Transverse colon (tissue), 4 donors: Measurements from ENCODE around the gene CASQ1. TPM values are rescaled to one million over a fixed set of nuclear protein-coding genes. Genes with fewer than 3 reads are reported as not detected.

Source experiments
- DNase-seq: peaks from one replicate; pipeline ENCODE4 v3.0.0-alpha.2; 2019
- H3K27ac ChIP-seq, 4 donors: fragments of 200-600 bp; sonication (generic); 2 replicates each; pipeline ENCODE4 v1.5.1; 2016 to 2018; ENCODE audit warnings: inconsistent platforms in 4 of 4
- H3K27me3 ChIP-seq: fragments of 200-600 bp; sonication (generic); 2 replicates; pipeline ENCODE4 v1.5.1; 2017; ENCODE audit warnings: inconsistent platforms
- H3K36me3 ChIP-seq, 4 donors: fragments of 200-600 bp; sonication (generic); 2 replicates each; pipeline ENCODE4 v1.5.1; 2017 to 2019; ENCODE audit warnings: inconsistent platforms in 4 of 4
- H3K4me1 ChIP-seq, 4 donors: fragments of 200-600 bp; sonication (generic); 2 replicates each; pipeline ENCODE4 v1.5.1; 2017 to 2020; ENCODE audit warnings: inconsistent platforms in 4 of 4
- H3K4me3 ChIP-seq, 4 donors: fragments of 200-600 bp; sonication (generic); 1 replicate in 1 of 4; 2 replicates in 3 of 4; pipeline versions ENCODE4 v1.5.1 to v1.6.1; 2017 to 2019; ENCODE audit warnings: inconsistent platforms in 4 of 4
- H3K9me3 ChIP-seq, 2 donors: fragments of 200-600 bp; sonication (generic); 2 replicates each; pipeline ENCODE4 v1.5.1; 2017 to 2019; ENCODE audit warnings: inconsistent platforms in 2 of 2
- EP300 ChIP-seq: sonication (generic); formaldehyde crosslinking; IDR thresholded peaks from one replicate; pipeline ENCODE4 v1.6.1; 2017; ENCODE audit warnings: antibody characterized with exemption, low read depth
- POLR2A ChIP-seq: fragments of 450-650 bp; IDR thresholded peaks from one replicate; pipeline ENCODE4 v1.6.1; 2016; ENCODE audit warnings: antibody characterized with exemption, mild to moderate bottlenecking, moderate library complexity
- POLR2AphosphoS5 ChIP-seq, 3 donors: sonication (generic); formaldehyde crosslinking; IDR thresholded peaks; one replicate each; pipeline ENCODE4 v1.6.1; 2016; ENCODE audit warnings: antibody characterized with exemption in 3 of 3
- WGBS, 2 donors: methylation state at CpG; one replicate each; pipeline ENCODE4 v1.1.5; 2018; ENCODE audit warnings: low coverage in 1 of 2; 5-methylcytosine and 5-hydroxymethylcytosine counted together
- in situ Hi-C, 4 donors: fragments of 200-750 bp; cut with MboI; loops; one replicate each; pipeline versions ENCODE4 v1.15.0 to v1.15.1; 2017; ENCODE audit warnings: low sequenced_read_pairs in 3 of 4, low pct_ligation_motif_present in 1 of 4, low pct_unique_long_range_greater_than_20kb in 1 of 4
- intact Hi-C: fragments of 100-400 bp; cut with DNase I; formaldehyde crosslinking; loops from one replicate; pipeline ENCODE4 v1.15.1; 2023; ENCODE audit warnings: low total_unique reads
- total RNA-seq, 4 donors: library from RNA; depleted of rRNA; stranded (reverse); fragments of >200 nt; gene quantifications; one replicate each; pipeline ENCODE4 v1.1.0, GENCODE V29; 2016
- TF ChIP-seq, protein P1 (sequence below), 5 experiments: fragments of 200-600 bp in 3 of 5; fragments of 450-650 bp in 2 of 5; sonication (generic) in 3 of 5; IDR thresholded peaks; 1 replicate in 2 of 5; 2 replicates in 3 of 5; pipeline ENCODE4 v1.5.1; 2016 to 2017; ENCODE audit warnings: antibody characterized with exemption in 5 of 5, inconsistent platforms in 3 of 5, mild to moderate bottlenecking in 2 of 5, moderate library complexity in 1 of 5

CASQ1 gene
- total RNA-seq, 4 donors from 2014 or later, result 0.55 to 0.95 TPM; not detected in 2

DNA sequence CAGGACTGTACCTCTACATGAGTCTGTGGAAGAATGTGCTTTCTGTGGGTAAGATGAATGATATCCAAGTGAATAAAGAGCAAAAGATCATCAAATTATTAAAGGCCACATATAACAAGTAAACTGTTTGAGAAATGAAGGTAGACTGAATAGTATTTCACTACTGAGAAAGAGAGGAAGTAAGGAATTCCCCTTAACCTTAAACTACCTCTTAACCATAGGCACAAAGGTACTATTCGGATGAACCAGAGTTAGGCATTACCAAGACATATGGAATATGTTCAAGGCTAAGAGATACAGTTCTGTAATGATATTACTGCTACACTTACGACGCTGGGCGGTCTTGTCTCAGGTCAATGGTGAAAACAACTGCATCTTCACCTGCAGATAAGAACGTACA lies 46.4 kb downstream of the CASQ1 start:
- WGBS, 2 donors, result 87 to 90% methylated on average over 5 of the region's 5 CpGs
- H3K36me3 ChIP-seq, result peaks cover 0 to 72% (median 38%) of the 10 kb centered on the region in 4 donors
- no peak for DNase-seq
- TF ChIP-seq POLR2A (no peak), EP300 (no peak), POLR2AphosphoS5 (IDR thresholded peaks at IDR 0.05) (no peak)
- TF ChIP-seq, protein P1, sequence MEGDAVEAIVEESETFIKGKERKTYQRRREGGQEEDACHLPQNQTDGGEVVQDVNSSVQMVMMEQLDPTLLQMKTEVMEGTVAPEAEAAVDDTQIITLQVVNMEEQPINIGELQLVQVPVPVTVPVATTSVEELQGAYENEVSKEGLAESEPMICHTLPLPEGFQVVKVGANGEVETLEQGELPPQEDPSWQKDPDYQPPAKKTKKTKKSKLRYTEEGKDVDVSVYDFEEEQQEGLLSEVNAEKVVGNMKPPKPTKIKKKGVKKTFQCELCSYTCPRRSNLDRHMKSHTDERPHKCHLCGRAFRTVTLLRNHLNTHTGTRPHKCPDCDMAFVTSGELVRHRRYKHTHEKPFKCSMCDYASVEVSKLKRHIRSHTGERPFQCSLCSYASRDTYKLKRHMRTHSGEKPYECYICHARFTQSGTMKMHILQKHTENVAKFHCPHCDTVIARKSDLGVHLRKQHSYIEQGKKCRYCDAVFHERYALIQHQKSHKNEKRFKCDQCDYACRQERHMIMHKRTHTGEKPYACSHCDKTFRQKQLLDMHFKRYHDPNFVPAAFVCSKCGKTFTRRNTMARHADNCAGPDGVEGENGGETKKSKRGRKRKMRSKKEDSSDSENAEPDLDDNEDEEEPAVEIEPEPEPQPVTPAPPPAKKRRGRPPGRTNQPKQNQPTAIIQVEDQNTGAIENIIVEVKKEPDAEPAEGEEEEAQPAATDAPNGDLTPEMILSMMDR (IDR thresholded peaks at IDR 0.05), result no peak
- intact Hi-C loops, result no loop called here
- H3K27ac ChIP-seq, result no peak overlapping the region
- H3K4me1 ChIP-seq, result no peaks in the 10 kb centered on the region
- in situ Hi-C loops, result no loop called here
- H3K9me3 ChIP-seq, result no peaks in the 10 kb centered on the region
- H3K4me3 ChIP-seq, result no peak overlapping the region
- no peaks in the 10 kb centered on the region for H3K27me3 ChIP-seq

DNA sequence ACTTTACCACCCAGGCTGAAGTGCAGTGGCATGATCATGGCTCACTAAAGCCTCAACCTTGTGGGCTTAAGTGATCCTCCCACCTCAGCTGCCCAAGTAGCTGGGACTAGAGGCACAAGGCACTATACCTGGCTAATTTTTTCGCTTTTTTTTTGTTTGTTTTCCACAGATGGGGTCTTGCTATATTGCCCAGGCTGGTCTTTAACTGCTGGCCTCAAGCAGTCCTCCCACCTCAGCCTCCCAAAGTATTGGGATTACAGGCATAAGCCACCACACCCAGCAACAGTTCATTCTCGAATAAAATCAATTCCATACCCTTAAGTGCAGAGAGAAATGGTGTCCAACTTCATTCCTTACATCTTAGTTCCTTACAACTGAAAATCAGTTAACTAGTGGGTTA lies 47.2 kb downstream of the CASQ1 start:
- intact Hi-C loops (no loop called here), in situ Hi-C loops (no loop called here)
- Histone ChIP-seq H3K9me3 (no peaks in the 10 kb centered on the region), H3K36me3 (peaks cover 0 to 64% (median 35%) of the 10 kb centered on the region in 4 donors), H3K4me1 (no peaks in the 10 kb centered on the region), H3K27me3 (no peaks in the 10 kb centered on the region), H3K27ac (no peak overlapping the region), H3K4me3 (no peak overlapping the region)
- no peak for DNase-seq
- 90 to 100% methylated on average over 2 of the region's 2 CpGs for WGBS, 2 donors
- TF ChIP-seq POLR2A (no peak), POLR2AphosphoS5 (IDR thresholded peaks at IDR 0.05) (no peak), EP300 (no peak)
- TF ChIP-seq, protein P1 (IDR thresholded peaks at IDR 0.05), result no peak

DNA sequence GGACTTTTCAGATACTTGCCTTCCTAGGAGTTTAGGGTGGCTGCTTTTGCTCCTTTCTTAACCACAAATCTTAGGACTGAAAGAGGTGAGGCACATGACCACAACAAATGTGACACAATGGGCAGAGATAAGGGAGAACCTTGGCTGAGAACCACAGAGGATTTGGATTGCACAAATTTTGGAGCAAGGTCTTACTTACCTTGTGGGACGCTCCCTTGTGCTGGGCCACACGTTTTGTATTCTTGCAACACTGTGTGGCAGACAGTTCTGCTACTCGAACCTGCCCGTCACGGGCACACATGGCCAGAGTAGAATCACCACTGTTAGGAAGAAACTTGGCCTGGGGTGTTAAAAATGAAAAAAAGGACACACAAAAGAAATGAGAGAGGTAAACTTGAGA lies 48.0 kb downstream of the CASQ1 start:
- no peak for DNase-seq
- 93 to 94% methylated on average over 3 to 5 of the region's 5 CpGs for WGBS, 2 donors
- Histone ChIP-seq H3K27me3 (no peaks in the 10 kb centered on the region), H3K4me1 (no peaks in the 10 kb centered on the region), H3K36me3 (peaks cover 0 to 61% (median 33%) of the 10 kb centered on the region in 4 donors), H3K27ac (no peak overlapping the region), H3K9me3 (no peaks in the 10 kb centered on the region), H3K4me3 (no peak overlapping the region)
- in situ Hi-C loops, result no loop called here
- TF ChIP-seq, protein P1 (IDR thresholded peaks at IDR 0.05), result no peak
- TF ChIP-seq POLR2AphosphoS5 (IDR thresholded peaks at IDR 0.05) (no peak), POLR2A (no peak), EP300 (no peak)
- intact Hi-C loops, result no loop called here

DNA sequence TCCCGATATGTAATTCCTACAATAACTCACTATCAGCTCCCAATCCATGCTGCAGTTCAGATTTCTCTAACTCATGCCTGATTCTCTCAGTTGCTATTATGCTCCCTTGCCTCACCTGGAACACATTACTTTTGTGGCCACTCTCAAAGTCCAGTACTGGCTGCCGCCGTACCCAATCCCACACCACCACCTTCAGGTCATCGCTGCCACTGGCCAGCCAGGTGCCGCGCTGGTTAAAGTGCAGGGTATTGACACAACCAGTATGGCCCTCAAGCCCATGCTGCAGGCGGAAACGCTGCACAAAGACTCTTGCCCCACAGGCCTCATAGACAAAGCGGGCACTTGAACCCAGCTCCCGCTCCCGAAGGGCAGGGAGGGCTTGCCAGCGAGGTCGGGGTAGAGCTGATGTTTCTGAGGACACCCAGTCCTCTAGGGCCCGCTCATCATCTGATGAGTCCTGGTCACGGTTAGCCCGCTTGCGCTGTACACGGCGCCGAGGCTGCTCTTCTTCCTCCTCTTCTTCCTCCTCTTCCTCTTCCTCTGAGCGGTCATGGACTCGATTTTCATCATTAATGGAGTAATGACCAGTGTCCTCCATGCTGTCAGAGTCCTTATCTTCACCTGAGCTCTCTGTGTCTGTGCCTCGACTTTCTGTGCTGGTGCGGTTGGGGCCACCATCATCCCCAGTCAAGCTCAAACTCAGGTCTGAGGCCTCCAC lies 49.4 kb downstream of the CASQ1 start:
- no peak overlapping the region for H3K4me3 ChIP-seq
- in situ Hi-C loops (no loop called here), intact Hi-C loops (no loop called here)
- no peaks in the 10 kb centered on the region for H3K4me1 ChIP-seq
- no peaks in the 10 kb centered on the region for H3K27me3 ChIP-seq
- H3K9me3 ChIP-seq, result no peaks in the 10 kb centered on the region
- no peak overlapping the region for H3K27ac ChIP-seq
- WGBS, 2 donors, result 99 to 100% methylated on average over 3 to 24 of the region's 24 CpGs
- H3K36me3 ChIP-seq, result peaks cover 0 to 64% (median 35%) of the 10 kb centered on the region in 4 donors
- DNase-seq, result no peak
- TF ChIP-seq EP300 (no peak), POLR2A (no peak), POLR2AphosphoS5 (IDR thresholded peaks at IDR 0.05) (no peak)
- TF ChIP-seq, protein P1 (IDR thresholded peaks at IDR 0.05), result no peak
